ENCODE data around the gene PLCL1. TPM values are rescaled to one million over a fixed set of nuclear protein-coding genes. Genes with fewer than 3 reads are reported as not detected.
A peak's percentile ranks its signal among the peaks of the same experiment; 100 is the strongest.

Gene PLCL1
- total and polyA plus RNA-seq, 2 experiments from 2014 or later, result 0.80 to 2.3 TPM

DNA sequence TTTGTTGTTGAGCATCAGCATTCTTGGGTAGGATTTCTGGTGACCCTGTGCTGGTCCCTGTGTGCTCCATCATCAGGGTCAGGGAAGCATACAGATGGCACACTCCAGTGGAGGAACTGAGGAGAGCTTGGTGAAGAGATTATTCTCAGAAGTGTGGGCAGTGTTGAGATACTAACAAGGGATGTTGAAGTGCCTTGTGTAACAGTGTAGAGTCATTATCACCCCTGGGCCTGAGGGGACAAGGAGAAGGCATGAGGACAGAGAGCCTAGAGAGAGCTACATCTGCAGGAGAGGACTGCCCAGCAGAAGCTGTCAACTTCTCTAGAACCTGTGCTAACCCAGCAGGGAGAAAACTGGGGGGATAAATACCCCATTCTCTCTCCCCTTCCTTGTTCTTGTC, 189.0 kb downstream of the PLCL1 start:
- DNase-seq, result no peak
- H3K36me3 ChIP-seq (ENCODE audit: low read depth), result no peaks in the 10 kb centered on the region
- H3K27me3 ChIP-seq (replicated peaks; ENCODE audit: insufficient read depth), result no peaks in the 10 kb centered on the region
- no peaks in the 10 kb centered on the region for H3K9me2 ChIP-seq (ENCODE audit: insufficient read depth)
- no peak overlapping the region for H2AFZ ChIP-seq
- H4K20me1 ChIP-seq (ENCODE audit: insufficient read depth), result no peaks in the 10 kb centered on the region
- TF ChIP-seq EZH2phosphoT487 (IDR thresholded peaks at IDR 0.05; ENCODE audit: insufficient read depth, low read depth) (no peak), EZH2 (IDR thresholded peaks at IDR 0.05; ENCODE audit: insufficient read depth, poor library complexity, severe bottlenecking) (no peak)
- H3K9me3 ChIP-seq (ENCODE audit: low read depth), result no peaks in the 10 kb centered on the region
- H3K4me2 ChIP-seq (ENCODE audit: unreplicated experiment), result no peak overlapping the region
- H3K79me2 ChIP-seq (ENCODE audit: insufficient read depth), result no peaks in the 10 kb centered on the region
- H3K9ac ChIP-seq, result no peak overlapping the region
- 0 out of 2 replicates have a peak, but pooled peaks cover 9% of the 10 kb centered on the region for H3F3A ChIP-seq (ENCODE audit: insufficient read depth)
- peaks cover 10% of the 10 kb centered on the region; the same call in 1 of the 2 replicates for H3K4me1 ChIP-seq (ENCODE audit: insufficient read depth)
- no peak overlapping the region for H3K27ac ChIP-seq
- in situ Hi-C loops (cut with MboI), result no loop called here
- H3K4me3 ChIP-seq, result no peak overlapping the region

DNA sequence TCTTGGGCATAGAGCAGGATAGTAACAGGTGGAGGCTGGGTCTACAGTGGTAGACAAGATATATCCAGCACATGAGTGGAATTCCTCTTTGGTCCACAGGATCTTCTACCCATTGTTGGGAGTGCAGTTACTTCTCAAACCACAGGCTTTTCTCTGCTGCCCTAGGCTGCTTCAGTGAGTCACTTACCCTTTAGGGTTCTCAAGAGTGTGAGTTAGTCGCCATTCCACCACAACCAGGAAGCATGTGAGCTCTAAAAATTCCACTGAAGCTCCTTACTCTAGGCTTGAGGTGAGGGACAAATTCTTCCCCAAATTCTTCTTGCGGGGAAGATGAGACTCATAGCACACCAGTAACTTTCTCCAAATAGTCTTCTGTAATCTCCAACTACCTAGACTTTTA, 189.4 kb downstream of the PLCL1 start:
- WGBS, 2 experiments (ENCODE audit: low coverage in 1 of 2, low lambda C conversion rate in 2 of 2, missing lambda C conversion rate in 2 of 2), result 70 to 82% methylated on average over 2 of the region's 2 CpGs
- Histone ChIP-seq H3K9me3 (ENCODE audit: low read depth) (no peaks in the 10 kb centered on the region), H3K79me2 (ENCODE audit: insufficient read depth) (no peaks in the 10 kb centered on the region), H3K36me3 (ENCODE audit: low read depth) (no peaks in the 10 kb centered on the region), H4K20me1 (ENCODE audit: insufficient read depth) (no peaks in the 10 kb centered on the region), H3K27me3 (replicated peaks; ENCODE audit: insufficient read depth) (no peaks in the 10 kb centered on the region), H3K27ac (no peak overlapping the region), H3K9ac (no peak overlapping the region), H3K4me2 (ENCODE audit: unreplicated experiment) (no peak overlapping the region), H2AFZ (0 out of 2 replicates have a peak overlapping the region, but pooled peaks have one; percentile 7), H3F3A (ENCODE audit: insufficient read depth) (0 out of 2 replicates have a peak, but pooled peaks cover 9% of the 10 kb centered on the region), H3K9me2 (ENCODE audit: insufficient read depth) (no peaks in the 10 kb centered on the region), H3K4me3 (no peak overlapping the region), H3K4me1 (ENCODE audit: insufficient read depth) (peaks cover 10% of the 10 kb centered on the region; the same call in 1 of the 2 replicates)
- TF ChIP-seq EZH2phosphoT487 (IDR thresholded peaks at IDR 0.05; ENCODE audit: insufficient read depth, low read depth) (no peak), EZH2 (IDR thresholded peaks at IDR 0.05; ENCODE audit: insufficient read depth, poor library complexity, severe bottlenecking) (no peak)
- peak; percentile 67 for DNase-seq
- in situ Hi-C loops (cut with MboI), result no loop called here

- H3K9ac ChIP-seq, result no peak overlapping the region
- in situ Hi-C loops (cut with MboI), result no loop called here
- H3K4me1 ChIP-seq (ENCODE audit: insufficient read depth), result peaks cover 10% of the 10 kb centered on the region; the same call in 1 of the 2 replicates
- 88 to 97% methylated on average over 1 of the region's 1 CpG for WGBS, 2 experiments (ENCODE audit: low coverage in 1 of 2, low lambda C conversion rate in 2 of 2, missing lambda C conversion rate in 2 of 2)
- H3F3A ChIP-seq (ENCODE audit: insufficient read depth), result 0 out of 2 replicates have a peak, but pooled peaks cover 9% of the 10 kb centered on the region
- H3K79me2 ChIP-seq (ENCODE audit: insufficient read depth), result no peaks in the 10 kb centered on the region
- H3K9me2 ChIP-seq (ENCODE audit: insufficient read depth), result no peaks in the 10 kb centered on the region
- H3K27ac ChIP-seq, result no peak overlapping the region
- no peaks in the 10 kb centered on the region for H3K36me3 ChIP-seq (ENCODE audit: low read depth)
- H3K4me2 ChIP-seq (ENCODE audit: unreplicated experiment), result no peak overlapping the region
- TF ChIP-seq EZH2 (IDR thresholded peaks at IDR 0.05; ENCODE audit: insufficient read depth, poor library complexity, severe bottlenecking), result no peak
- no peak for TF ChIP-seq EZH2phosphoT487 (IDR thresholded peaks at IDR 0.05; ENCODE audit: insufficient read depth, low read depth)
- H2AFZ ChIP-seq, result no peak overlapping the region
- H3K4me3 ChIP-seq, result no peak overlapping the region
- no peaks in the 10 kb centered on the region for H3K27me3 ChIP-seq (replicated peaks; ENCODE audit: insufficient read depth)
- DNase-seq, result no peak
- H4K20me1 ChIP-seq (ENCODE audit: insufficient read depth), result no peaks in the 10 kb centered on the region
- H3K9me3 ChIP-seq (ENCODE audit: low read depth), result no peaks in the 10 kb centered on the region
Observed at GRCh38 chr2:197994751-197995150, 190.4 kb downstream of the PLCL1 start.

GRCh38 chr2:197996583-197996982, 192.2 kb downstream of the PLCL1 start:
- H3F3A ChIP-seq (ENCODE audit: insufficient read depth), result 0 out of 2 replicates have a peak, but pooled peaks cover 9% of the 10 kb centered on the region
- DNase-seq, result no peak
- in situ Hi-C loops (cut with MboI), result no loop called here
- H3K79me2 ChIP-seq (ENCODE audit: insufficient read depth), result no peaks in the 10 kb centered on the region
- no peak overlapping the region for H3K4me3 ChIP-seq
- H3K4me1 ChIP-seq (ENCODE audit: insufficient read depth), result peaks cover 10% of the 10 kb centered on the region; the same call in 1 of the 2 replicates
- no peaks in the 10 kb centered on the region for H3K9me3 ChIP-seq (ENCODE audit: low read depth)
- no peaks in the 10 kb centered on the region for H4K20me1 ChIP-seq (ENCODE audit: insufficient read depth)
- H3K4me2 ChIP-seq (ENCODE audit: unreplicated experiment), result no peak overlapping the region
- no peaks in the 10 kb centered on the region for H3K36me3 ChIP-seq (ENCODE audit: low read depth)
- no peak overlapping the region for H2AFZ ChIP-seq
- no peaks in the 10 kb centered on the region for H3K9me2 ChIP-seq (ENCODE audit: insufficient read depth)
- H3K27ac ChIP-seq, result no peak overlapping the region
- no peak for TF ChIP-seq EZH2 (IDR thresholded peaks at IDR 0.05; ENCODE audit: insufficient read depth, poor library complexity, severe bottlenecking)
- no peaks in the 10 kb centered on the region for H3K27me3 ChIP-seq (replicated peaks; ENCODE audit: insufficient read depth)
- no peak overlapping the region for H3K9ac ChIP-seq
- 87 to 94% methylated on average over 2 of the region's 2 CpGs for WGBS, 2 experiments (ENCODE audit: low coverage in 1 of 2, low lambda C conversion rate in 2 of 2, missing lambda C conversion rate in 2 of 2)

DNA sequence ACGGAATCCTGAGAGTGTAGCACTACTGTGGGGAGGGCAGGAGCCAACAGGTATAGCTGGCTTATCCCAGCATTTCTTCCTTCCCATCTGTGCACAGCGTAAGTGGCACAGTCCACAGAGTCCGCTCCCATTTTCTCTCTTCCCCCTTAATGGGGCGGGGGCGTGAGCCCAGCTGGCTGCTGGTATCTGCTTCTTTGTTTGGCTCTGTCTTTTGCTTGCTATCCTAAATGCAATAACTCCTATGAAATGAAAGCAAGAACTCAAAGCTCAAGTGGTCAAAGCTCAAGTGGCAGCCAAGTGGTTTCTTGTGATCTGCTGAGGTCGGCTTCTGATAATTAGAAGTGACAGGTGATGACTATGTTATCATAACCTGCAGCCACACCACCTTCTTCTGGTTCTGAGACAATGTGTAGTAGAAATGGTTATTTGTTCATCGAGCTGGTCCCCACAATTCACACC, 192.7 kb downstream of the PLCL1 start:
- no peak for TF ChIP-seq EZH2 (IDR thresholded peaks at IDR 0.05; ENCODE audit: insufficient read depth, poor library complexity, severe bottlenecking)
- no peak for TF ChIP-seq EZH2phosphoT487 (IDR thresholded peaks at IDR 0.05; ENCODE audit: insufficient read depth, low read depth)
- H2AFZ ChIP-seq, result no peak overlapping the region
- H3K79me2 ChIP-seq (ENCODE audit: insufficient read depth), result no peaks in the 10 kb centered on the region
- in situ Hi-C loops (cut with MboI), result no loop called here
- 89 to 92% methylated on average over 7 of the region's 7 CpGs for WGBS, 2 experiments (ENCODE audit: low coverage in 1 of 2, low lambda C conversion rate in 2 of 2, missing lambda C conversion rate in 2 of 2)
- H3K4me1 ChIP-seq (ENCODE audit: insufficient read depth), result peaks cover 10% of the 10 kb centered on the region; the same call in 1 of the 2 replicates
- H3K4me3 ChIP-seq, result no peak overlapping the region
- H3K9me3 ChIP-seq (ENCODE audit: low read depth), result no peaks in the 10 kb centered on the region
- H3K9ac ChIP-seq, result no peak overlapping the region
- no peaks in the 10 kb centered on the region for H4K20me1 ChIP-seq (ENCODE audit: insufficient read depth)
- no peak overlapping the region for H3K27ac ChIP-seq
- H3K27me3 ChIP-seq (replicated peaks; ENCODE audit: insufficient read depth), result no peaks in the 10 kb centered on the region
- no peaks in the 10 kb centered on the region for H3K36me3 ChIP-seq (ENCODE audit: low read depth)
- H3K4me2 ChIP-seq (ENCODE audit: unreplicated experiment), result no peak overlapping the region
- DNase-seq, result no peak
- H3F3A ChIP-seq (ENCODE audit: insufficient read depth), result 0 out of 2 replicates have a peak, but pooled peaks cover 9% of the 10 kb centered on the region
- no peaks in the 10 kb centered on the region for H3K9me2 ChIP-seq (ENCODE audit: insufficient read depth)

Measured in GM23248 (cell line).